Effector CD4-positive, alpha-beta T cell (primary cell): ENCODE data around the gene CTSD.
"Not testable (repeated sequence)": the region's sequence is repeated elsewhere in the genome, so short reads cannot be mapped to it uniquely, and the experiment has no call there.

Source experiments
- DNase-seq: peaks from one replicate; pipeline ENCODE4 v3.0.0-alpha.2; 2020
- total RNA-seq: gene quantifications from one replicate; lab custom pipeline; 2026; lab: John Stamatoyannopoulos, UW

Gene CTSD
- total RNA-seq, result 22.3 reads per million, percentile 49 among the genes with 10 or more reads in this experiment

- peak; percentile 82 for DNase-seq
These were observed at the start of gene CTSD for GRCh38 chr11:1763796-1764661. Gene CTSD, minus strand, starts transcription at chr11:1763927. Its CDS starts 68 bp downstream, at chr11:1763859.

- not testable (repeated sequence) for DNase-seq
These were observed 49.6 kb upstream of the CTSD start for GRCh38 chr11:1813356-1813755.

GRCh38 chr11:1812801-1813200 lies 49.1 kb upstream of the CTSD start:
- no peak for DNase-seq

GRCh38 chr11:1812274-1812673 lies 48.5 kb upstream of the CTSD start:
- DNase-seq, result no peak

GRCh38 chr11:1810761-1811160 lies 47.0 kb upstream of the CTSD start:
- DNase-seq, result no peak

GRCh38 chr11:1807264-1807995 lies 43.7 kb upstream of the CTSD start:
- DNase-seq, result no peak

- DNase-seq, result no peak
These were observed 41.8 kb upstream of the CTSD start for GRCh38 chr11:1805525-1805924.

- not testable (repeated sequence) for DNase-seq
These were observed 40.2 kb upstream of the CTSD start for GRCh38 chr11:1803835-1804519.

GRCh38 chr11:1803246-1803645 lies 39.5 kb upstream of the CTSD start:
- no peak for DNase-seq

GRCh38 chr11:1797391-1798125 lies 33.8 kb upstream of the CTSD start:
- no peak for DNase-seq

- no peak for DNase-seq
These were observed 32.8 kb upstream of the CTSD start for GRCh38 chr11:1796413-1797011.

GRCh38 chr11:1793081-1793480 lies 29.4 kb upstream of the CTSD start:
- DNase-seq, result no peak

- no peak for DNase-seq
These were observed 28.7 kb upstream of the CTSD start for GRCh38 chr11:1792461-1792860.

- DNase-seq, result no peak
These were observed 28.2 kb upstream of the CTSD start for GRCh38 chr11:1791912-1792311.

GRCh38 chr11:1786466-1786865 lies 22.7 kb upstream of the CTSD start:
- DNase-seq, result no peak

GRCh38 chr11:1785749-1786413 lies 22.2 kb upstream of the CTSD start:
- no peak for DNase-seq

- DNase-seq, result no peak
These were observed 21.3 kb upstream of the CTSD start for GRCh38 chr11:1784761-1785650.

GRCh38 chr11:1783725-1784529 lies 20.2 kb upstream of the CTSD start:
- no peak for DNase-seq
